Measurements from ENCODE around the gene SLC39A7.

The SLC39A7 gene

GRCh38 chr6:33206864-33207551, 6.3 kb downstream of the SLC39A7 start:
- peaks cover 45% of the 10 kb centered on the region for H3K4me1 ChIP-seq (ENCODE audit: insufficient read depth, low read length, poor library complexity, severe bottlenecking)

DNA sequence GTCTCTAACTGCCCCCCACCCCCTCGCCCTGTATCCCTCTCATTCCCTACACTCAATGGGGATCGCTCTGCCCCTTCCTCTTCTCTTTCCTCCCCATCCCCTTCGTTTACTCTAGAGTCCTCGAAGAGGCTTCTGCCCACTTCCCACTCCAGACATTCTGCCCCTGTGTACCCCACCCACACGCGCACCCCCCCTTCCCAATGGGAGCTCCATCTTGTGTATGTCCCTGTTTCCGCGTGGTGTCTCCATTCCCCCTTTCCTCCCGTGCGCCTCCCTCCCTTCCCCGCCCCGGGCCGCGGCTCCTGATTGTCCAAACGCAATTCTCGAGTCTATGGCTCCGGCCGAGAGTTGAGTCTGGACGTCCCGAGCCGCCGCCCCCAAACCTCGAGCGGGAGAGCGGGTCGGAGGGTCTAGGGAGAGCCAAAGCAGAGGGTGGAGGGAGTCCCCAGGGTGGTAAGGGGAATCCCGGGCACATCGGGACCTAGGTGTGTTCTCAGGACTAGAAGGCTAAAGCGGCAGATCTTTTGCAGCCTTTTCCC, 7.0 kb downstream of the SLC39A7 start:
- H3K36me3 ChIP-seq (ENCODE audit: insufficient read depth, low read length), result peaks cover 9% of the 10 kb centered on the region; the same call in 1 of the 2 replicates
- peaks cover 32% of the 10 kb centered on the region; the same call in 1 of the 2 replicates for H3K79me2 ChIP-seq (ENCODE audit: insufficient read depth, low read length)
- peak overlapping the region; percentile 98 for H3K4me2 ChIP-seq (ENCODE audit: low read depth, low read length, poor library complexity, severe bottlenecking)
- peak overlapping the region; percentile 79 for H3K4me3 ChIP-seq (ENCODE audit: low read length, poor library complexity, severe bottlenecking)
- H3K4me1 ChIP-seq (ENCODE audit: insufficient read depth, low read length, poor library complexity, severe bottlenecking), result peaks cover 39% of the 10 kb centered on the region
- no peak for TF ChIP-seq CTCF (conservative IDR thresholded peaks at IDR 0.05; ENCODE audit: low read length)
- peaks cover 10% of the 10 kb centered on the region for H4K20me1 ChIP-seq (ENCODE audit: insufficient read depth, low read length, poor library complexity, severe bottlenecking)
- H3K9me2 ChIP-seq (replicated peaks; ENCODE audit: low read depth, low read length), result no peaks in the 10 kb centered on the region
- peak overlapping the region; percentile 84 for H3K9ac ChIP-seq (ENCODE audit: low read depth, low read length, poor library complexity, severe bottlenecking)
- H3K9me3 ChIP-seq (ENCODE audit: insufficient read depth, low read depth, low read length), result no peaks in the 10 kb centered on the region
- H2AFZ ChIP-seq (ENCODE audit: low read length), result peak overlapping the region; percentile 83
- H3K27me3 ChIP-seq (ENCODE audit: insufficient read depth, low read length, poor library complexity, severe bottlenecking), result no peaks in the 10 kb centered on the region
- 0 out of 2 replicates have a peak, but pooled peaks cover 3% of the 10 kb centered on the region for H3F3A ChIP-seq (ENCODE audit: low read depth)

More at GRCh38 chr6:33206864-33207551, 6.3 kb downstream of the SLC39A7 start:
- Histone ChIP-seq H3K9me3 (ENCODE audit: insufficient read depth, low read depth, low read length) (no peaks in the 10 kb centered on the region), H3K9me2 (replicated peaks; ENCODE audit: low read depth, low read length) (no peaks in the 10 kb centered on the region), H3K27me3 (ENCODE audit: insufficient read depth, low read length, poor library complexity, severe bottlenecking) (no peaks in the 10 kb centered on the region), H3K9ac (ENCODE audit: low read depth, low read length, poor library complexity, severe bottlenecking) (no peak overlapping the region), H3K79me2 (ENCODE audit: insufficient read depth, low read length) (peaks cover 38% of the 10 kb centered on the region), H3K36me3 (ENCODE audit: insufficient read depth, low read length) (peaks cover 14% of the 10 kb centered on the region; the same call in 1 of the 2 replicates), H3F3A (ENCODE audit: low read depth) (0 out of 2 replicates have a peak, but pooled peaks cover 3% of the 10 kb centered on the region), H3K4me3 (ENCODE audit: low read length, poor library complexity, severe bottlenecking) (no peak overlapping the region), H2AFZ (ENCODE audit: low read length) (no peak overlapping the region), H3K4me2 (ENCODE audit: low read depth, low read length, poor library complexity, severe bottlenecking) (peak overlapping the region; percentile 98), H4K20me1 (ENCODE audit: insufficient read depth, low read length, poor library complexity, severe bottlenecking) (peaks cover 16% of the 10 kb centered on the region)
- TF ChIP-seq CTCF (conservative IDR thresholded peaks at IDR 0.05; ENCODE audit: low read length) (no peak), EZH2phosphoT487 (IDR thresholded peaks at IDR 0.05; ENCODE audit: borderline replicate concordance) (no peak)

- H3K4me3 ChIP-seq (ENCODE audit: low read length, poor library complexity, severe bottlenecking), result peak within 1 kb of the TSS; percentile 79
- peak within 1 kb of the TSS; percentile 98 for H3K4me2 ChIP-seq (ENCODE audit: low read depth, low read length, poor library complexity, severe bottlenecking)
- H3K36me3 ChIP-seq (ENCODE audit: insufficient read depth, low read length), result peaks cover 2% of the 10 kb centered on the region; the same call in 1 of the 2 replicates
- TF ChIP-seq CTCF (conservative IDR thresholded peaks at IDR 0.05; ENCODE audit: low read length) (no peak), EZH2phosphoT487 (IDR thresholded peaks at IDR 0.05; ENCODE audit: borderline replicate concordance) (no peak)
- H3K9me2 ChIP-seq (replicated peaks; ENCODE audit: low read depth, low read length), result no peaks in the 10 kb centered on the region
- H4K20me1 ChIP-seq (ENCODE audit: insufficient read depth, low read length, poor library complexity, severe bottlenecking), result peaks cover 4% of the 10 kb centered on the region
- H3K27me3 ChIP-seq (ENCODE audit: insufficient read depth, low read length, poor library complexity, severe bottlenecking), result no peaks in the 10 kb centered on the region
- no peaks in the 10 kb centered on the region for H3K9me3 ChIP-seq (ENCODE audit: insufficient read depth, low read depth, low read length)
- peak within 1 kb of the TSS; percentile 83 for H2AFZ ChIP-seq (ENCODE audit: low read length)
- peak within 1 kb of the TSS; percentile 84 for H3K9ac ChIP-seq (ENCODE audit: low read depth, low read length, poor library complexity, severe bottlenecking)
- peaks cover 25% of the 10 kb centered on the region; the same call in 1 of the 2 replicates for H3K79me2 ChIP-seq (ENCODE audit: insufficient read depth, low read length)
- peaks cover 34% of the 10 kb centered on the region for H3K4me1 ChIP-seq (ENCODE audit: insufficient read depth, low read length, poor library complexity, severe bottlenecking)
- 0 out of 2 replicates have a peak, but pooled peaks cover 3% of the 10 kb centered on the region for H3F3A ChIP-seq (ENCODE audit: low read depth)
Measured at GRCh38 chr6:33208091-33208967, 7.7 kb downstream of the SLC39A7 start, which contains the start of gene RING1. RING1 (plus strand) TSS chr6:33208500; CDS start chr6:33208823, 323 bp downstream.

Measured in Loucy (cell line).